BE2C (cell line): ENCODE results near the gene TSC22D4.
A peak's percentile ranks its signal among the peaks of the same experiment; 100 is the strongest.

Experiments
- DNase-seq: peaks from one replicate; pipeline ENCODE4 v3.0.0-alpha.2; 2020
- H3K27me3 ChIP-seq: fragments of 250-450 bp; sonication (Bioruptor Pico); 2 replicates; pipeline ENCODE4 v1.5.1; 2020; ENCODE audit warnings: mild to moderate bottlenecking
- H3K36me3 ChIP-seq: fragments of 250-450 bp; sonication (Bioruptor Pico); 2 replicates; pipeline ENCODE4 v1.5.1; 2020; ENCODE audit warnings: mild to moderate bottlenecking
- H3K4me1 ChIP-seq: fragments of 250-450 bp; sonication (Bioruptor Pico); 2 replicates; pipeline ENCODE4 v1.5.1; 2020
- H3K4me3 ChIP-seq: 2 replicates; pipeline ENCODE4 v1.5.1; 2011; ENCODE audit warnings: low read depth, low read length
- H3K9me3 ChIP-seq: fragments of 250-450 bp; sonication (Bioruptor Pico); 2 replicates; pipeline ENCODE4 v1.5.1; 2020
- CTCF ChIP-seq: IDR thresholded peaks from 2 replicates; pipeline ENCODE4 v1.5.1; 2012; ENCODE audit warnings: mild to moderate bottlenecking, low read depth, low read length

Gene TSC22D4

GRCh38 chr7:100492738-100493475 is 13.9 kb upstream of the TSC22D4 start:
- H3K9me3 ChIP-seq = no peaks in the 10 kb centered on the region; the same call in 1 of the 2 replicates
- no peaks in the 10 kb centered on the region for H3K36me3 ChIP-seq
- no peak for TF ChIP-seq CTCF
- no peak overlapping the region for H3K4me3 ChIP-seq
- H3K4me1 ChIP-seq = peaks cover 11% of the 10 kb centered on the region
- DNase-seq = no peak
- H3K27me3 ChIP-seq = no peaks in the 10 kb centered on the region

GRCh38 chr7:100491192-100491578 is 12.2 kb upstream of the TSC22D4 start:
- no peak overlapping the region for H3K4me3 ChIP-seq
- no peak for TF ChIP-seq CTCF
- H3K4me1 ChIP-seq = peaks cover 11% of the 10 kb centered on the region
- no peaks in the 10 kb centered on the region for H3K27me3 ChIP-seq
- no peaks in the 10 kb centered on the region for H3K36me3 ChIP-seq
- no peaks in the 10 kb centered on the region; the same call in 1 of the 2 replicates for H3K9me3 ChIP-seq
- DNase-seq = no peak

GRCh38 chr7:100490483-100491191 is 11.6 kb upstream of the TSC22D4 start:
- H3K27me3 ChIP-seq = no peaks in the 10 kb centered on the region
- no peak for DNase-seq
- no peaks in the 10 kb centered on the region for H3K36me3 ChIP-seq
- no peak overlapping the region for H3K4me3 ChIP-seq
- no peak for TF ChIP-seq CTCF
- peaks cover 15% of the 10 kb centered on the region for H3K4me1 ChIP-seq
- no peaks in the 10 kb centered on the region for H3K9me3 ChIP-seq

GRCh38 chr7:100489824-100490223 is 10.8 kb upstream of the TSC22D4 start:
- no peaks in the 10 kb centered on the region for H3K9me3 ChIP-seq
- peaks cover 18% of the 10 kb centered on the region for H3K4me1 ChIP-seq
- no peaks in the 10 kb centered on the region for H3K36me3 ChIP-seq
- H3K4me3 ChIP-seq = peak overlapping the region; percentile 33; the same call in 1 of the 2 replicates
- no peak; the same call in 1 of the 2 replicates for TF ChIP-seq CTCF
- H3K27me3 ChIP-seq = no peaks in the 10 kb centered on the region
- DNase-seq = peak; percentile 99

GRCh38 chr7:100489121-100489520 is 10.1 kb upstream of the TSC22D4 start:
- H3K4me3 ChIP-seq = no peak overlapping the region
- TF ChIP-seq CTCF = no peak
- no peaks in the 10 kb centered on the region for H3K9me3 ChIP-seq
- H3K4me1 ChIP-seq = peaks cover 25% of the 10 kb centered on the region
- H3K27me3 ChIP-seq = no peaks in the 10 kb centered on the region
- no peaks in the 10 kb centered on the region for H3K36me3 ChIP-seq
- DNase-seq = no peak
